ENCODE measurements around the gene PTPMT1.
"Not testable (repeated sequence)": the region's sequence is repeated elsewhere in the genome, so short reads cannot be mapped to it uniquely, and the experiment has no call there.

- TF ChIP-seq TAF1 (IDR thresholded peaks at IDR 0.05; ENCODE audit: low read depth); REST (IDR thresholded peaks at IDR 0.05; ENCODE audit: borderline replicate concordance); CTCF (IDR thresholded peaks at IDR 0.05; ENCODE audit: poor library complexity, severe bottlenecking): not testable (repeated sequence)
Measured at GRCh38 chr11:47526032-47526431, 39.4 kb upstream of the PTPMT1 start.

All from neural cell (in vitro differentiated cells).